HL-60 (cell line): ENCODE results near the gene WT1.

ENCODE experiments used
- CTCF ChIP-seq: IDR thresholded peaks from one replicate; pipeline ENCODE4 v1.5.1; 2011; ENCODE audit warnings: low read length, control low read depth, inconsistent platforms; ENCODE audit not compliant: insufficient read depth
- REST ChIP-seq: IDR thresholded peaks from 2 replicates; pipeline ENCODE4 v1.6.1; 2012; ENCODE audit warnings: low read depth; ENCODE audit not compliant: insufficient replicate concordance

- TF ChIP-seq REST (no peak), CTCF (no peak)
Observed at GRCh38 chr11:32382339-32383049, 52.8 kb downstream of the WT1 start.
